Right lobe of liver (tissue), 4 donors: ENCODE measurements around the gene CEP128.

Experiments used
- CTCF ChIP-seq, 4 donors: fragments of 200-600 bp in 3 of 4; fragments of 450-650 bp in 1 of 4; IDR thresholded peaks; one replicate each; pipeline versions ENCODE4 v1.5.1 to v1.8.0; 2016 to 2022; ENCODE audit warnings: antibody characterized with exemption in 4 of 4, mild to moderate bottlenecking in 2 of 4
- POLR2A ChIP-seq: fragments of 450-650 bp; IDR thresholded peaks from one replicate; pipeline ENCODE4 v1.6.1; 2017; ENCODE audit warnings: antibody characterized with exemption, mild to moderate bottlenecking
- donor health status: DM: no; HTN: no; CAD: no.
- donor health status: DM: no; HTN: no; CAD: no.
- donor health status: DM: no; HTN: yes; CAD: no.

GRCh38 chr14:80634106-80634758 lies 307.3 kb downstream of the CEP128 start:
- TF ChIP-seq POLR2A (no peak), CTCF (IDR thresholded peaks at IDR 0.05) (no peak)
